ENCODE measurements around the gene DNAH2.
"Not testable (repeated sequence)": the region's sequence is repeated elsewhere in the genome, so short reads cannot be mapped to it uniquely, and the experiment has no call there.

Gene DNAH2

GRCh38 chr17:7851438-7852261 lies 134.1 kb downstream of the DNAH2 start:
- DNase-seq (ENCODE audit: low read depth), result peak; percentile 91

- no peak for DNase-seq (ENCODE audit: low read depth)
Observed at GRCh38 chr17:7852262-7852670, 134.7 kb downstream of the DNAH2 start.

GRCh38 chr17:7852919-7853690 lies 135.6 kb downstream of the DNAH2 start:
- no peak for DNase-seq (ENCODE audit: low read depth)

DNA sequence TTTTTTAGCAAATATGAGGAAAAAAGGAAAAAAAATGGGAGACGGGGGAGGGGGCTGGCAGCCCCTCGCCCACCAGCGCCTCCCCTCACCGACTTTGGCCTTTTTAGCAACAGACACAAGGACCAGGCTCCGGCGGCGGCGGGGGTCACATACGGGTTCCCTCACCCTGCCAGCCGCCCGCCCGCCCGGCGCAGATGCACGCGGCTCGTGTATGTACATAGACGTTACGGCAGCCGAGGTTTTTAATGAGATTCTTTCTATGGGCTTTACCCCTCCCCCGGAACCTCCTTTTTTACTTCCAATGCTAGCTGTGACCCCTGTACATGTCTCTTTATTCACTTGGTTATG lies 136.1 kb downstream of the DNAH2 start:
- no peak for DNase-seq (ENCODE audit: low read depth)

DNA sequence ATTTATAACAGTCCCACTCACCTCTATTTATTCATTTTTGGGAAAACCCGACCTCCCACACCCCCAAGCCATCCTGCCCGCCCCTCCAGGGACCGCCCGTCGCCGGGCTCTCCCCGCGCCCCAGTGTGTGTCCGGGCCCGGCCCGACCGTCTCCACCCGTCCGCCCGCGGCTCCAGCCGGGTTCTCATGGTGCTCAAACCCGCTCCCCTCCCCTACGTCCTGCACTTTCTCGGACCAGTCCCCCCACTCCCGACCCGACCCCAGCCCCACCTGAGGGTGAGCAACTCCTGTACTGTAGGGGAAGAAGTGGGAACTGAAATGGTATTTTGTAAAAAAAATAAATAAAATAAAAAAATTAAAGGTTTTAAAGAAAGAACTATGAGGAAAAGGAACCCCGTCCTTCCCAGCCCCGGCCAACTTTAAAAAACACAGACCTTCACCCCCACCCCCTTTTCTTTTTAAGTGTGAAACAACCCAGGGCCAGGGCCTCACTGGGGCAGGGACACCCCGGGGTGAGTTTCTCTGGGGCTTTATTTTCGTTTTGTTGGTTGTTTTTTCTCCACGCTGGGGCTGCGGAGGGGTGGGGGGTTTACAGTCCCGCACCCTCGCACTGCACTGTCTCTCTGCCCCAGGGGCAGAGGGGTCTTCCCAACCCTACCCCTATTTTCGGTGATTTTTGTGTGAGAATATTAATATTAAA lies 136.7 kb downstream of the DNAH2 start:
- no peak for DNase-seq (ENCODE audit: low read depth)

GRCh38 chr17:7854851-7855659 lies 137.5 kb downstream of the DNAH2 start, which contains the start of gene TMEM88:
Gene TMEM88 (plus strand): TSS chr17:7855066. CDS start chr17:7855075, 9 bp downstream.
- peak; percentile 39 for DNase-seq (ENCODE audit: low read depth)

- no peak for DNase-seq (ENCODE audit: low read depth)
Observed at GRCh38 chr17:7855660-7856010, 138.1 kb downstream of the DNAH2 start.

GRCh38 chr17:7856011-7856810 lies 138.7 kb downstream of the DNAH2 start:
- DNase-seq (ENCODE audit: low read depth), result no peak

DNA sequence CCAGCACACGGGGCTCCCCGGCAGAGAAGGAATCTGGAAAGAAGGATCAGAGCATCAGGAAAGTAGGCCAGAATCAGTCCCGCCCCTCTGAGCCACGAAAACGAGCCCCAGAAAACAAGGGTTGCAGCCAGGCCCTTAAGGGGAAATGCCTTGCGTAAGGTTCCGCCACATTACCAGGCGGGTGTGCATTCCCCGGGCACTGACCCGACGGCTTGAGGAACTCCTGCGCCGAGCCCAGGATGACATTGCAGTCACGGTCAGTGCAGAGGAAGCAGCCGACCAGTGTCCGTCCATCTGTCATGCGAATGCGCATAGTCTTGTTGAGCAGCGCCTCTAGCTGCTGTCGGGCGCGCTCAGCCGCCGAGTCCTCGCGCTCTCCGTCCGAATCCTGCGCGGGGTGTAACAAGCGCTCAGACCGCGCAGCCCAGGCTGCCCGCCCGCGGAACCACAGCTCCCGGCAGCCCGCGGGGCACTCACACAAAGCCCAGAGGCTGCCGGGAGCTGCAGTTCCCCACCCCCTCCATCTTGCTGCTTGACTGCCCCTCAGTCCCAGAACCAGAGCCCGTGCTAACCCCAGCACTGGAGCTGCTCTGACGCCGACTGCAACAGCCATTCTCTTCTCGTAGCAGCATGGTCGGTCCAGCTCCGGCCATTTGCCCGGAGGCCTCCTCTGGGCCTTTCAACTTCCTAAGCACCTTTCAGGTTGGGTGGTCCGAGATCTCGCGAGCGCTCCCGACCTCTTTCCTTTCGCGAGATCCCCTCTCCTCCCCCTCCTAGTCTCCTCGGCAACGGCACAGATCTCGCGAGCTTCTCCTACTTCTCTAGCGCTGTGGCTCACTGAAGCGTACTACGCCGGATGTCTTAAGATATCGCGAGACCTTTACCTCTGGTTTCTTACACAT lies 139.5 kb downstream of the DNAH2 start, which contains the start of gene NAA38:
Gene NAA38, minus strand, starts transcription at position 749 of the 902 bp plus-strand sequence. Its CDS starts 96 bp downstream, at position 653.
- DNase-seq (ENCODE audit: low read depth), result peak; percentile 88

- DNase-seq (ENCODE audit: low read depth), result peak; percentile 81
Observed at GRCh38 chr17:7857713-7858521, 140.4 kb downstream of the DNAH2 start, which contains the start of gene CYB5D1. Gene CYB5D1 (plus strand): TSS chr17:7858003. CDS start chr17:7858135, 132 bp downstream.

DNA sequence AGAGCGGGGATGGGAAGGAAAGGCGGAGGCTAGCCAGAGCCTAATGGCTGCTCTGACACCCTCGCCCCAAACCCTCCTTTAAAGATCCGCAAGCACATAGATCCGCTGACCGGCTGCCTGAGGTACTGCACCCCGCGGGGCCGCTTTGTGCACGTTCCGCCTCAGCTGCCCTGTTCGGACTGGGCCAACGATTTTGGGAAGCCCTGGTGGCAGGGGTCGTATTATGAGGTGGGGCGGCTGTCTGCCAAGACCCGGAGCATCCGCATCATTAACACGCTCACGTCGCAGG lies 140.9 kb downstream of the DNAH2 start:
- no peak for DNase-seq (ENCODE audit: low read depth)

GRCh38 chr17:7859028-7859427 lies 141.5 kb downstream of the DNAH2 start:
- DNase-seq (ENCODE audit: low read depth), result no peak

DNA sequence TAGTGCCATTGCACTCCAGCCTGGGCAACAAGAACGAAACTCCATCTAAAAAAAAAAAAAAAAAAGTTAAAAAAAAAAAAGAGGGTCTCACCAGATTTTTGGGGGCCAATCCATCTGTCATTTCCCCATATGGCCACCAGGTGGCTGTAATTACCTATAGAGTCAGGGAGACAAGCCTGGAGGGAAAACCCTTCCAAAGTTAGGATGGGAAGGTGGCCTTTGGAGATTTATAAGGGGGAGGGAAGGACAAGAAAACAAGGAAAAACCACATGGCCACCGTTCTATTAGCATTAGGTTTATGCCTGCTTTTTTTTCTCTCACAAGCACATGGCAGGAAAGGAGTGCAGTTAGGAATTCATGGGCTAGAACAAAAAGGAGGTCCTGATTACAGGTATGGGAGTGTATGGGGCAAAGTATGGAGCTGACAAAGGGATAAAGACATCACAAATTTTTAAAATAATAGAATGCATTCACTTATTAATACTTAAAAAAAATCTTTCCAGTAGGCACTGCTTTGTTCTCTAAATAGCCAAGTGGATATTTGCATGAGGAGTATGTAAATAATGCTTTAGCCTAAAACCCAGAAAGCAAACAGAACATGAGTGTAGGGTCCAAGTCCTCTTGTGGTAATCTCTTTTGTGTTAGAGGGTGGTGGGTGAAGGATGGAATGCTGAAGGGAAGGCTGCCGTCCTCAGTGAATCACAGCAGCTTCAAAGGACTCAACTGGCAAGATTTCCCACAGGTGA lies 145.3 kb downstream of the DNAH2 start:
- no peak for DNase-seq (ENCODE audit: low read depth)

- DNase-seq (ENCODE audit: low read depth), result not testable (repeated sequence)
Observed at GRCh38 chr17:7864384-7864783, 146.8 kb downstream of the DNAH2 start.

DNA sequence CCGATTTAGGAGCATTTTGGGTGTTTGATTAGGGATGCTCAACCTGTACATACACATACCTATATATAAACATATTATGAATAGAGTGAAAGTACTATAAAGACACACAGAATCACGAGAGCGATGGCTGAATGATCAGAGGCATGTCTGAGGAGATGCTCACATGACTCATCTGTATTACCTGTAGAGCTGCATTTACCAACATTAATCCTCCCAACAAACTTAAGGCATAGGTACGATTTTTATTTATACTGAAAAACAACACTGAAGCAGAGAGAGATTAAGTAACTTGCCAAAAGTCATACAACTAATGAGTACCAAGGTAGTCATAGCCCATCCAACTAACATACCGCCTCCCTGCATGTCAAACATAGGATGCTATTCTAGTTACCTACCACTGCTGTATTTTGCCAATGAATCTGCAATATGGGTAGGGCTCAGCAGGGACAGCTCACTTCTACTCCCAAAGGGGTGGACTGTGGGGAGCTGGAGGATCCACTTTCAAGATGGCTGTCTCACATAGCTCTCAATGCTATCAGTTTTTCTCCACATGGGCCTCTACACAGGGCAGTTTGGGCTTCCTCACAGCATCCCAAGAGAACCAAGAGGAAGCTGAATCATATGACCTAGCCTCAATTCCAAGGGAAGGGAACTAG lies 147.6 kb downstream of the DNAH2 start:
- no peak for DNase-seq (ENCODE audit: low read depth)

DNA sequence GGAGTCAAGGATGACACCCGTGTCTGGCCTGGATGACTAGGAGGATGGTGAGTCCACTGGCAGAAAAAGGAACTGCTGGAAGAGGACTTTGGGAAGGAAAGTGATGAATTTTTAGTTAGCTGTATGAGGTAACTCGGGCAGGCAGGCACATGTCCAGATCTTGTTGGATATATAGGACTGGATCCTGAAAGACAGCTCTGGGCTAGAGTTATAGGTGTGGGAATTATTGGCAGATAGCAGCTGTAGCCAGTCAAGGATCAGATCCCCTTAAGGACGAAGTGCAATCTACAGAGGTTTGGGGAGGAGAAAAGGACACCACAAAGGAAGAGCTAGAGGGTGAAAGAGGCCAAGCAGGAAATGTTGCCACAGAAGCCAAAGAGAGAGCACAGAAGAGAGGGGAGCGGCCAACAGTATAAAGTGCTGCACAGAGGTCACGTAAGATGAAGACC lies 150.4 kb downstream of the DNAH2 start:
- no peak for DNase-seq (ENCODE audit: low read depth)

- DNase-seq (ENCODE audit: low read depth), result no peak
Observed at GRCh38 chr17:7873051-7873450, 155.5 kb downstream of the DNAH2 start.
